ENCODE data around the gene ABCA7. TPM values are rescaled to one million over a fixed set of nuclear protein-coding genes. Genes with fewer than 3 reads are reported as not detected.
A peak's percentile ranks its signal among the peaks of the same experiment; 100 is the strongest.

Gene ABCA7
- total and polyA plus RNA-seq, 3 donors from 2014 or later = 7.3 to 14.6 (median 12.1) TPM

DNA sequence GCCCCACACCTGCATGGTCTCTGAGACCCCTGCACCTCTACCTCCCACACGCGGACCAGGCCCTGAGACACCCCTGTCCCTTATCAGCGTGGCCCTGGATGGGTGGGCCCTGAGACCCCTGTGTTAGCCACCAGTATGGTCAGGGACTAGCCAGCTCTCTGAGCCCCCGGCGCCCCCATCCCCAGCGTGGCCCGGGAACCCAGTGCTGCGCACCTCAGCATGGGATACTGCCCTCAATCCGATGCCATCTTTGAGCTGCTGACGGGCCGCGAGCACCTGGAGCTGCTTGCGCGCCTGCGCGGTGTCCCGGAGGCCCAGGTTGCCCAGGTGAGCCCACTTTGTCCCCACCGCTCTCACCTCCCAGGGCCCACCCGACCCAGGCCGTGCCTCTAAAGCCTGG lies 22.1 kb downstream of the ABCA7 start:
- H3K4me3 ChIP-seq = no peak overlapping the region
- no peak for TF ChIP-seq POLR2A (IDR thresholded peaks at IDR 0.05)
- TF ChIP-seq, protein P1, sequence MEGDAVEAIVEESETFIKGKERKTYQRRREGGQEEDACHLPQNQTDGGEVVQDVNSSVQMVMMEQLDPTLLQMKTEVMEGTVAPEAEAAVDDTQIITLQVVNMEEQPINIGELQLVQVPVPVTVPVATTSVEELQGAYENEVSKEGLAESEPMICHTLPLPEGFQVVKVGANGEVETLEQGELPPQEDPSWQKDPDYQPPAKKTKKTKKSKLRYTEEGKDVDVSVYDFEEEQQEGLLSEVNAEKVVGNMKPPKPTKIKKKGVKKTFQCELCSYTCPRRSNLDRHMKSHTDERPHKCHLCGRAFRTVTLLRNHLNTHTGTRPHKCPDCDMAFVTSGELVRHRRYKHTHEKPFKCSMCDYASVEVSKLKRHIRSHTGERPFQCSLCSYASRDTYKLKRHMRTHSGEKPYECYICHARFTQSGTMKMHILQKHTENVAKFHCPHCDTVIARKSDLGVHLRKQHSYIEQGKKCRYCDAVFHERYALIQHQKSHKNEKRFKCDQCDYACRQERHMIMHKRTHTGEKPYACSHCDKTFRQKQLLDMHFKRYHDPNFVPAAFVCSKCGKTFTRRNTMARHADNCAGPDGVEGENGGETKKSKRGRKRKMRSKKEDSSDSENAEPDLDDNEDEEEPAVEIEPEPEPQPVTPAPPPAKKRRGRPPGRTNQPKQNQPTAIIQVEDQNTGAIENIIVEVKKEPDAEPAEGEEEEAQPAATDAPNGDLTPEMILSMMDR (IDR thresholded peaks at IDR 0.05) = no peak
- no peak overlapping the region for H3K27ac ChIP-seq
- WGBS, 2 donors = 76 to 77% methylated on average over 15 to 19 of the region's 20 CpGs
- intact Hi-C loops (cut with DNase I; ENCODE audit: low total_unique reads) = no loop called here
- H3K9me3 ChIP-seq = no peaks in the 10 kb centered on the region
- no peak for DNase-seq
- H3K27me3 ChIP-seq = no peaks in the 10 kb centered on the region
- H3K4me1 ChIP-seq = no peaks in the 10 kb centered on the region
- no peaks in the 10 kb centered on the region for H3K36me3 ChIP-seq (ENCODE audit: low read depth, missing control alignments)

DNA sequence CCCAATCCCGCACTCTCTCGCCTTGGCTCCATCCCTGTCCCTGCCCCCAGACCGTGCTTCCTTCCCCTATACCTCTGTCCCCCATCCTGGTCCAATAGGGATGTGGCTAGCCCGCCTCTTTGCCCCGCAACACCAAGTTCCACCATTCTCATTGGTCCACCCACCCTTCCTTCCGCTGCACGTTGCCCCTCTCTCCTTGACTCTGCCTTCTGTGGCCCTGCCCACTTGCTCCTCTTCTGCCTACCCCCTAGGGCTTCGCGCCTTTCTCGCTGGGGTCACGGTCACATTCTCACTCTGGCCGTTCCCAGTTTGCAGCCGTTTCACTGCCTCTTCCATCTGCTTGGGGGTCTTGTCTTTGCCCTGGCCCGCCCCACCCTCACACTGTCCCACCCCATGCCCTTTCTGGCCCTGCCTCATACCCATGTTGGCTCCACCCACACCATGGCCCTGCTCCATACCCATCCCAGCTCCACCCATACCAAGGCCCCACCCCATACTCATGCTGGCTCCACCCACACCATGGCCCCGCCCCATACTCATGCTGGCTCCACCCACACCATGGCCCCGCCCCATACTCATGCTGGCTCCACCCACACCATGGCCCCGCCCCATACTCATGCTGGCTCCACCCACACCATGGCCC lies 22.6 kb downstream of the ABCA7 start:
- Histone ChIP-seq H3K4me1 (peaks cover 4% of the 10 kb centered on the region), H3K4me3 (no peak overlapping the region), H3K36me3 (ENCODE audit: low read depth, missing control alignments) (no peaks in the 10 kb centered on the region), H3K9me3 (no peaks in the 10 kb centered on the region), H3K27ac (no peak overlapping the region), H3K27me3 (no peaks in the 10 kb centered on the region)
- TF ChIP-seq, protein P1 (IDR thresholded peaks at IDR 0.05) = no peak
- no peak for TF ChIP-seq POLR2A (IDR thresholded peaks at IDR 0.05)
- intact Hi-C loops (cut with DNase I; ENCODE audit: low total_unique reads) = no loop called here
- no peak for DNase-seq
- 44 to 75% methylated on average over 17 of the region's 17 CpGs for WGBS, 2 donors

DNA sequence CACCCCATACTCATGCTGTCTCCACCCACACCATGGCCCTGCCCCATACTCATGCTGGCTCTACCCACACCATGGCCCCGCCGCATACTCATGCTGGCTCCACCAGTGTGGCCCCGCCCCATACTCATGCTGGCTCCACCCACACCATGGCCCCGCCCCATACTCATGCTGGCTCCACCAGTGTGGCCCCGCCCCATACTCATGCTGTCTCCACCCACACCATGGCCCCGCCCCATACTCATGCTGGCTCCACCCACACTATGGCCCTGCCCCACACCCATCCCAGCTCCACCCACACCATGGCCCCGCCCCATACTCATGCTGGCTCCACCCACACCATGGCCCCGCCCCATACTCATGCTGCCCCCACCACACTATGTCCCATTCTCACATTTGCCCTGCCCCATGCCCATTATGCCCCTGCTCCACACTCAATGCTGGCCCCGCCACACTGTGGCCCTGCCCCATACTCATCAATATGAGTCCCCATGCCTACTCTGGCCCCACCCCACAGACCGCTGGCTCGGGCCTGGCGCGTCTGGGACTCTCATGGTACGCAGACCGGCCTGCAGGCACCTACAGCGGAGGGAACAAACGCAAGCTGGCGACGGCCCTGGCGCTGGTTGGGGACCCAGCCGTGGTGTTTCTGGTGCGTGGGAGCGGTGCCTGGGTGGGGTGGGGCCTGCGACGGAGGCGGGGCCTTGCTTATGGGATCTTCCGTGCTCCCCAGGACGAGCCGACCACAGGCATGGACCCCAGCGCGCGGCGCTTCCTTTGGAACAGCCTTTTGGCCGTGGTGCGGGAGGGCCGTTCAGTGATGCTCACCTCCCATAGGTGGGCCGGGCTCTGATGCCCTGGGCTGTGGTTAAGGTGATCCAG lies 23.4 kb downstream of the ABCA7 start:
- no peaks in the 10 kb centered on the region for H3K36me3 ChIP-seq (ENCODE audit: low read depth, missing control alignments)
- peak; percentile 72 for DNase-seq
- H3K27ac ChIP-seq = no peak overlapping the region
- WGBS, 2 donors = 57 to 69% methylated on average over 19 to 34 of the region's 37 CpGs
- H3K9me3 ChIP-seq = no peaks in the 10 kb centered on the region
- intact Hi-C loops (cut with DNase I; ENCODE audit: low total_unique reads) = no loop called here
- TF ChIP-seq, protein P1 (IDR thresholded peaks at IDR 0.05) = no peak
- no peak for TF ChIP-seq POLR2A (IDR thresholded peaks at IDR 0.05)
- peaks cover 4% of the 10 kb centered on the region for H3K4me1 ChIP-seq
- no peaks in the 10 kb centered on the region for H3K27me3 ChIP-seq
- no peak overlapping the region for H3K4me3 ChIP-seq

DNA sequence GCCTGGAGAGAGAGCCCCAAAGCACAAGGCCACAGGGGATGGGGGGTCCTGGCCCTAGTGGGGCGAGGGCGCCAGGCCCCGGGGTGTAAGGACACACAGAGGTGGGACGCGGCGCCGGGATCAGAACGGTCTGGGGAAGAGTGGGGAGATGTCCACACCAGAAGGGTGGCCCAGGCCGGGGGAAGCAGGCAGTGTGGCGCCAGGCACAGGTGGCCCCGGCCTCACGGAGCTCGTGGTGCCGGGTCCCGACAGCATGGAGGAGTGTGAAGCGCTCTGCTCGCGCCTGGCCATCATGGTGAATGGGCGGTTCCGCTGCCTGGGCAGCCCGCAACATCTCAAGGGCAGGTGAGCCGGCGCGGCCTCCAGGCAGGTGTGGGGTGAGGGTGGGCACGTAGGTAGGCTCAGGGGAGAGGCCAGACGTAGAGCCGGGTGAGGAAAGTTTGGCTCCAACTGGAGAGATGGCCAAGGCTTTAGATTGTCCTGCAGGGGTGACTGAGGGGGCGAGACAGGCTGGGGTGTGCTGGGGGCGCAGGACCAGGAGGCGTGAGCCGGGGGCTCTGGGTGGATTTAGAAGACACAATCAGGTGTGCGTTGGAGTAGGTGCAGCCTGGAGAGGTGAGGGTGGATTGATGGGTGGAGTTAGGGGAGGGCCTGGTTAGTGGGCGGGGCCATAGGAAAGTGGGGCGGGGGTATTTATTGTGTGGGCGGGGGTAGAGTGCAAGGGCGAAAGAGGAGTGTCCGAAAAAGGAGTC lies 24.2 kb downstream of the ABCA7 start:
- no peak for DNase-seq
- intact Hi-C loops (cut with DNase I; ENCODE audit: low total_unique reads) = no loop called here
- no peak for TF ChIP-seq POLR2A (IDR thresholded peaks at IDR 0.05)
- TF ChIP-seq, protein P1 (IDR thresholded peaks at IDR 0.05) = no peak
- H3K36me3 ChIP-seq (ENCODE audit: low read depth, missing control alignments) = no peaks in the 10 kb centered on the region
- H3K4me1 ChIP-seq = peaks cover 4% of the 10 kb centered on the region
- H3K9me3 ChIP-seq = no peaks in the 10 kb centered on the region
- H3K4me3 ChIP-seq = no peak overlapping the region
- H3K27me3 ChIP-seq = no peaks in the 10 kb centered on the region
- WGBS, 2 donors = 37 to 73% methylated on average over 28 to 37 of the region's 37 CpGs
- no peak overlapping the region for H3K27ac ChIP-seq

Measured in testis (tissue), 3 donors.